COR-L47 (cell line): ENCODE data around the gene PRR19.
A peak's percentile ranks its signal among the peaks of the same experiment; 100 is the strongest.
"Not testable (repeated sequence)": the region's sequence is repeated elsewhere in the genome, so short reads cannot be mapped to it uniquely, and the experiment has no call there.

ENCODE experiments used
- DNase-seq: peaks from one replicate; lab custom pipeline; 2025; lab: John Stamatoyannopoulos, UW

Gene PRR19

GRCh38 chr19:42301646-42302203 is at the start of gene PRR19:
Gene PRR19 (plus strand): TSS chr19:42302132. CDS start chr19:42309585, 7,453 bp downstream.
- DNase-seq = no peak

DNA sequence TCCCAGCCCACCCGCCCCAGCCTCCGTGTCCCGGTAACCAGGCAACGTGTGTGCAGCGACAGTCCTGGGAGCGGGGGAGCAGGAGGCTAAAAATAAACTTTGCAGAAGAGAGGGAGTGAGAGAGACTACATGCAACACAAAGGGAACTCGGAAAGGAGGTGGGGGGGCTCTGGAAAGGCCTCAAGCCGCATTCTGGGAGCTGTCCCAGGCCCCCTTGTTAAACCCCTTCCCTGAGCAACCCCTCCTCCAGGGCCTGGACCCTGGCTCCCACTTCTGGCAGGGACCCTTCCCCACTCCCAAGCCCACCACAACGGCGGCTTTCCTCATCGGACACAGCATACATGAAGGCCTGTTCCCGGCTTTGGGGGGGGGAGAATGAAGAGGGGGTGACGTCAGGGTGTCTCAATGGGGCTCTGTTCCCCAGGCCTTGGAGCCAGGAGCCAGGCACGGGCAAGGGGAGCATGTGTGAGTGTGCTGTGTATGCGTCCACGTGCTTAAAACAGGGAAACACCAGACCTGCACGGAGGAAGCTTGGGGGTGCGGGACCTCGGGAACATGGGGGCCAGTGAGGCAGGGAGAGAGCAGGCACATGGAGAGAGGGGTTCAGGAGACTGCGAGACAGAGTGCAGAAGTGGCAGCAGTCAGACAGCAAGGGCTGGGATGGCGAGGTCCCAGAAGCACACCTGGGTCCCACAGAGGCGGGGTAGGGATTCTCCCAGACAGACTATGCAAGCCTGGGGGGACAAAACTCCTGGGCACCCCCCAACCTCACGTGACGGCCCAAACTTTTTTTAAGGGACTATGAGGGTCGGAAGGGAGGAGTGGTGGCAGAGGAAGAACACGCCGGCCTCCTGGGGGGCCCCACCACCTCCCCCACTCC is 49.3 kb upstream of the PRR19 start:
- DNase-seq = no peak

DNA sequence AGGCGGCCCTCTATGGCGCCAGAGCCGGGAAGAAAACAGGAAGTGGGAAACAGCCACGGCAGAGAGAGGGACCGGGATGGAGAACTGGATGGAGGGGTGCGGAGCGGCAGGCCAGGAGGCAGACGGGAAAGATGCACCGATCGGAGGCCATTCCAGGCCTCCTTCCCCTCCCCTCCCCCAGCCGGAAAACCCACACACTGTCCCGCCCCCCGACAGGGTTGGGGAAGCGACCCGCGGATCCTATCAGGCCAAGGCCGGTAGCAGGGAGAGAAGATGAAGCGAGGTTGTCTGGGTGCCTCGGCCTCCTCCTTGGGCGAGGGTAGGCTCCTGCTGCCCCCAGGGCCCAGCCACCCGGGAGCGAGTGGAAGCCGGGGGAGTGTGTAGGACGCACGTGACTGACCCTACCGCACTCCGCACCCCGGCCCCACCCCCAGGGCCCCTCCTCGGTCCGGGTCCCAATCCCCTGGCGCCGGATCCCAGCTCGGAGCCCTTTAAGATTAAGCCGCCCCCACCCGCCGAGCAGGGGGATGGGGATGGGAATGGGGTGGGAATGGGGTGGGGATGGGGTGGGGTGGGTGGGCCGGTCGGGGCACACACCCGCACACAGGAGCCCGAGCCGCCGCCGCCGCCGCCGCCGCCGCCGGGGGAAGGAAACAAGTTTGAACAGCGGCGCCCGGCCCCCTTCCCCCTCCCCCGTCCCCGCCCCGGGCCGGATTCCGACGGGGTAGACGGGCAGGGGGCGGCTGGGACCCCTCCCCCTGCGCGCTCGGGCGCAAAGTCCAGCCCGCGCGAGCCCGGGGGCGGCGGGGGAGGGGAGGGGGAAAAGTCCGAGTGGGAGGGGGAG is 48.5 kb upstream of the PRR19 start:
- peak; percentile 40 for DNase-seq

DNA sequence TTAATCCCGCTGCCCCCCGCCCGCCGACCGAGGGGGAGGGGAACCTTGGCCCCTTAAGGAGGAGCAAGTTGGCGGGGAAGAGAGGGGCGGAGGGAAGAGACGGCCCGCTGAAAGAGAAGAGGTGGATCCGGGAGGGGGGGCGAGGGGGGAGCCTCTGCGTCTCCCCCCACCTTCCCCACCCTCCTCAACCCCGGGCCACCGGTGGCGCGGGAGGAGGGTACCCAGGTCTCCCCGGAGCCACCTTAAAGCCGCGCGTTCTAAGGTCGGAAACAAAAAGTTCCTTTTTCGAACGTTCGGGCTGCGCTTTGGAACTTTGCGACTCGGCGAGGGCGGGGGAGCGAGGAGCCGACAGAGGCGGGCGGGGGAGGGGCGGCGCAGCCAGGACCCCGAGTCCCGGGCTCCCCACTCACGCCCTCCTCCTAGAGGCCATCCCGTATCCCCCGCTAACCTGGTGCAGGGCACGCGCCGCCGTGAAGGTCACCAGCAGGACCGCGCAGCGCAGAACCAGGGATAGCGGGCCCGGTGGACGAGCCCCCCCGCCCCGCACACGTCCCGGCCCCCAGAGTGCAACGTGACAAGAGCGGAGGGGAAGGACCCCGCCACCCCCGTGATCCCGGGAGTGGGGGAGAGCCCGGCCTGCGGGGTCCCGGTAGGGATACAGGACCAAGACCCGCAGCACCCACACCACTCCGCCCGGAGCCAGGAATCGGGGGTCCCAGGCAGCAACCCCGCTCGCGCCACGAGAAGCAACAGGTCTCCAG is 47.7 kb upstream of the PRR19 start:
- DNase-seq = peak; percentile 23

DNA sequence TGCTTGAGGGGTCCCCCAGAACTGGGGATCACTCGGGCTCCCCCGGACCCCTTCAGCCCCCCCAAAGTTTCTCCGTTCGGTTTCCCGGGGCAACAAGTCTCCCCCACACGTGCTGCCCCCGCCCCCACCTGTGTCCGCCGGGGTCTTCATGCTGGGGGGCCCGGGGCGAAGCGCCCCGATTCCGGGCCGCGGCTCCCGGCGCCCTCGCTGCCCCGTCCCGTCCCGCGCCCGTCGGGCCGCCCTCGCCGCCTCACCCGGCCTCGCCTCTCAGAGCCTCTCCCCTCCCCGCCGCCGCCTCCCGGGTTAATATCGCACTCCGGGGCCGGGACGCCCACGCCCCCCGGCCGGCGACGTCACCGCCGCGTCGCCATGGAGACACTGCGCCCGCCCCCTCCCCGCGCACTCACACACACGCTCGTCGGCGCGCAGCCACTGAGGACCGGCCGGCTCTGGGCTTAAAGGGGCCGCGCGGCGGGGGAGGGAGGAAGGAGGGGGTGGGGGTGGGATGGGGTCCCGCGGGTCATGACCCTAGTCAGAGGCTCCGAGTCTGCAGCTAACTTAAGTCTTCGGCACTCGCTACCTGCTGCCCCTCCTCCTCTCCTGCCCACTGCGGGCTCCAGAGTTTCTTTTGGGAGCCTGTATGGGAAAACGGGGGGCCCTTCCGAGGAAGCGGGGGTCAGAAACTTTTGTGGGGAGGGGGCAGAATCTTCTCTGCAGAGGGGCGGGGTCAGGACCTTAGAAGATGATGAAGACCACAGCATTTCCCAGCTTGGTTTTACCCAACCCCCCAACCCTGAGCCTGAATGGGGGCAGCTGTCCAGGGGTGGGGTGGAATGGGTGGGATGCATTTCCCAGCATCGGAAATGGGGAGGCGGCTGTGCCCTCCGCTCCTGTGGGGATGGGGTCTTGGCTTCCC is 46.8 kb upstream of the PRR19 start, which contains the start of gene ERF:
ERF (minus strand) TSS at position 279 of the 916 bp plus-strand sequence; CDS start at position 150, 129 bp downstream.
- DNase-seq = peak; percentile 78

DNA sequence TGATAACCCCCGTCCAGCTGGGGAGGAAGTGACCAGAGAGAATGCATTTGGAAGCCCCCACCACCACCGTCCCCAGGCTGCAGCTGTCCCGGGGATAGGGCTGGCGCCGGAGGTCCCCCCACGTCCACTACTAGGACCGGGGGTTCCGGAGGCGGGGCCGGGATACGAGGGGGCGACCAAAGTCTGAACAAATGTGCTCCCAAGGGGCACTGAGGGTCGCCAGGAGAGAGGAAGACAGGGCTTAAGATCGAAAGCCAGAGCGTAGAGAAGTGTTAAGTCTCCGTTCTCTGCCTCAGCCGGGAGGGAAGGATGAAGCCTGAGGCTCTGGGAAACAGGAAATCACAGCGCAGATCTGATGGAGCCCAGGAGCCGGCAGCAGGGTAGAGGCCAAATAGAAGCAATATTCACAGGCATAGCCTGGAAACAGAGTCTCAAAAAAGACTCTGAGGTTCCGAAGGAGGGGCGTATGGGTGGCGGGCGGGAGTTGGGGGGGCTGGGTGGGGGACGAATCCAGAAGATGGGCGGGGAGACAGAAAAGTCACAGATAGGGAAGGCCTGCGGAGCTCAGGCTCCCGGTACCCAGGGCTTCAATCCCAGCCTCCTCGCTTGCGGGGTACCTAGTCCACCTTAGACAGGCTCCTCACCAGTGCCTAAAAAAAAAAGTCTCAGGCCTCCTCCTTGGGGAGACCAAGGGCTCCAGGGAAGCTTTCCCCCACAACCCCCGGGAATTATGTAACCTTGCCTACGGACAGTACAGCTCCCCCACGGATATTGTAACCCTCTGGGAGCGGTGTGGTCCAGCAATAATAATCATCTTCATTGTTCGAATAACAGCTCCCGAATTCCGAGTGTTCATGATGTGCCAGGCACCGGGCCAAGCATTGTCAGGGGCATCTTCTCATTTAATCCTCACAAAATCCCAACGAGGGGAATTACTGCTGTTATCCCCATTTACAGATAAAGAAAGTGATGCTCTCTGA is 45.9 kb upstream of the PRR19 start:
- peak; percentile 27 for DNase-seq

DNA sequence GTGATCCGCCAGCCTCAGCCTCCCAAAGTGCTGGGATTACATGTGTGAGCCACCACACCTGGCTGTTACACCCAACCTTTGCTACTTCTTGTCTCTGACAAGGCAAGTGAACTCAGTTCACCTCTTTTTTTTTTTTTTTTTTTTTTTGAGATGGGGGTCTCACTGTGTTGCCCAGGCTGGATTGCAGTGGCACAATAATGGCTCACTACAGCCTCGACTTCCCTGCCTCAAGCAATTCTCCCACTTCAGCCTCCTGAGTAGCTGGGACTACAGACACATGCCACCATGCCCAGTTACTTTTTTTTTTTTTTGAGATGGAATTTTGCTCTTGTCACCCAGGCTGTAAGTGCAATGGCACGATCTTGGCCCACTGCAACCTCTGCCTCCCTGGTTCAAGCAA is 44.1 kb upstream of the PRR19 start:
- DNase-seq = not testable (repeated sequence)

DNA sequence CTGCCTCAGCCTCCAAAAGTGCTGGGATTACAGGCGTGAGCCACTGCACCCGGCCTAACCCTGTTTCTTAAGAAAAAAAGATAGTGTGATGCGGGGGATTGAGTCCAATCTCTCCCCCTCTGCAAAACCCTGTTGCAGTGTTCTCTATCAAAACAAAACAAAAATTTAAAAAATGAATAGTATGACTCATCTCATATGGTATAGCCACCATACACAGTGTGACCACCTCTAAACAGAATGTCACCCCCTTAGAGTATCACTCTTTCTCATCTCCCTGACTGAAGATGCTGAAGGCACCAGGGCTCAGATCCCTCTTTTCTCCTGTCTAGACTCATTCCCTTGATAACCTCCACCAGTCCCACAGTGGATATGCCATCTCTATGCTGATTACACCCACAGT is 40.2 kb upstream of the PRR19 start:
- no peak for DNase-seq

DNA sequence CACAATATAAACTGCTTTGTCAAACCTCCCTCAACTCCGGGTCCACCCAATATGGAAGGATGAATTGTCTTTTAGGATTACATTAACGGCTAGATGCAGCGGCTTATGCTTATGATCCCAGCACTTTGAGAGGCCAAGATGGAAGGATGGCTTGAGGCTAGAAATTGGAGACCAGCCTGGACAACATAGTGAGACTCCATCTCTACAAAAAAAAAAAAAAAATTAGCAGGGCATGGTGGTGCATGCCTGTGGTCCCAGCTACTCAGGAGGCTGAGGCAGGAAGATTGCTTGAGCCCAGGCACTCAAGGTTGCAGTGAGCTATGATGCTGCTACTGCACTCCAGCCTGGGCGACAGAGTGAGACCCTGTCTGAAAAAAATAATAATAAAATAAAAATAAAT is 35.8 kb upstream of the PRR19 start:
- not testable (repeated sequence) for DNase-seq

DNA sequence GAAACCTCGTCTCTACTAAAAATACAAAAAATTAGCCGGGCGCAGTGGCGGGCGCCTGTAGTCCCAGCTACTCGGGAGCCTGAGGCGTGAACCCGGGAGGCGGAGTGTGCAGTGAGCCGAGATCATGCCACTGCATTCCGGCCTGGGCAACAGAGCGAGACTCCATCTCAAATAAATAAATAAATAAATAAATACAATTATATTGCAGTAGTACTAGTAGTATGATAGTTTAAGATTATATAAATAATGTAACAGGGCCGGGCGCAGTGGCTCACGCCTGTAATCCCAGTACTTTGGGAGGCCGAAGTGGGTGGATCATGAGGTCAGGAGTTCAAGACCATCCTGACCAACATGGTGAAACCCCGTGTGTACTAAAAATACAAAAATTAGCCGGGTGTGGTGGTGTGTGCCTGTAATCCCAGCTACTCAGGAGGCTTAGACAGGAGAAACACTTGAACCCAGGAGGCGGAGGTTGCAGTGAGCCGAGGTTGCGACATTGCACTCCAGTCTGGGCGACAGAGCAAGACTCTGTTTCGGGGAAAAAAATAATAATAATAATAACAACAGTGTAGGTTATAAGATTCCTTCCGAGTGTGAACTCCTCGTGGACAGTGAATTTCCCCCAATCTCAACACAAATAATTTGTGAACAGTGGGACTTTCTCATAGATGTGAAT is 34.9 kb upstream of the PRR19 start:
- DNase-seq = not testable (repeated sequence)

GRCh38 chr19:42267644-42268141 is 34.2 kb upstream of the PRR19 start:
- DNase-seq = no peak

DNA sequence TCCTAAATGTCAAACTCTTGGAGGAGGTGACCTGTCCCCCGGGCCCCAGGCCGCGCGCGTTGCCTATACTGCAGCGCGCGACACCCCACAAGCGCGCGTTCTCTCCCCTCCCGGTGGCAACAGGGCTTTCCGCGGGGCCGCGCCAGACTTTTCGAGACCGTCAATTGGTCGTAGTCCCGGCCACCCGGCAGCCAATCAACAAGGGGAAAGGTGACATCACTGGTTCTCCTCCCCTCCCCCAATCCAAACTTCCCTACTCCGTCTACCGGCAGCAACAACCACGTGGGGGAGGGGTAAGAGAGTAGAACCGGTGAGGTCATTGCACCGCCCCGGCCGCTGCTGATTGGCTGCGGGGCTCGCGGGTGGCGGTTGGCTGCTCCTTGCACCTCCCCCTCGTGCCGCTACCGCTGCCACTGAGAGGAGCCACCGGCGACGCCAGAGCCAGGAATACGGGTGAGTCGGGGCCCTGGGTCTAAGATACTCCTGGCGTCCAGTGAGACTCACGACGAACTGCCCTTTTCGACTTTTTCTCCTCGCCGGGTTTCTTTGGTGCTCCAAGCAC is 33.7 kb upstream of the PRR19 start:
- DNase-seq = peak; percentile 100

GRCh38 chr19:42268704-42269477 is 33.0 kb upstream of the PRR19 start, which contains the start of gene CIC:
Gene CIC (plus strand): TSS chr19:42269252. CDS start chr19:42271784, 2,532 bp downstream.
- DNase-seq = peak; percentile 100

DNA sequence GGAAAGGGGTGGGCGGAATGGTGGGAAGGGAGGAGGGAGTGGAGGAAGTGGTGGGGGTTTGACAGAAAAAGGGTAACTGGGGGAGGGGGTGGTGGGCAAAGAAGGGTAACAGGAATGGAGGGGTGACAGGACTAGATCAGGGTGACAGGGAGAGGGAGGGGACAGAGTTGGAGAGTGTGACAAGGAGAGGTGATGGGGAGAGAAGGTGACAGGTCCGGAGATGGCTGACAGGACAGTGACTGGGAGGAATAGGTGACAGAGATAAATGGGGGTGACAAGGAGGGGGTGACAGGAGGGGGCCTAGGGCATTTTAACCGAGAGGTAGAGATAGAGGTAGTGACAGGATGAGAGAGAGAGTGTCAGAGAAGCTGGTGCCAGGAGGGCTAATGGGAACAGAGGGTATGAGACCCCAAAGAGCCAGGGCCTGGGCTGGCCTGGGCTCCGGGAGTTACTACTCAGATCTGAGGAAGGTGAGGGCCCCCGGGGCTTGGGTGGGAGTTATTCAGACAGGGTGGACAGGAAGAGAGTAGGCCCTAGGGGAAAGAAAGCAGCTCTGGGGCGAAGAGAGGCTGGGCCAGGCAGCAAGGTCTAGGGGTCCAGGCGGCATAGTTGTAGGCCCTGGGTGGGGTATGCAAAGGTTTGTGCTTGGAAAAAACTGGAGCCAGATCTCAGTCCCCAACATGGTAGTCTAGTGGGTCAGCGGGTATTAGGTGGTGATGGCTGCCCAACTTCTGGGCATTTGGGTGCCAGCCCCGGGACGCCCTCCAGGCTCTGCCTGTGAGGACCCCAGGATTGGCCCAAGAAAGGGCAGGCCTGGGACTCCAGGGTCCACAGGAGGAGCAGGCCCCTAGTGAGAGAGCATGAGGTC is 32.2 kb upstream of the PRR19 start:
- no peak for DNase-seq

DNA sequence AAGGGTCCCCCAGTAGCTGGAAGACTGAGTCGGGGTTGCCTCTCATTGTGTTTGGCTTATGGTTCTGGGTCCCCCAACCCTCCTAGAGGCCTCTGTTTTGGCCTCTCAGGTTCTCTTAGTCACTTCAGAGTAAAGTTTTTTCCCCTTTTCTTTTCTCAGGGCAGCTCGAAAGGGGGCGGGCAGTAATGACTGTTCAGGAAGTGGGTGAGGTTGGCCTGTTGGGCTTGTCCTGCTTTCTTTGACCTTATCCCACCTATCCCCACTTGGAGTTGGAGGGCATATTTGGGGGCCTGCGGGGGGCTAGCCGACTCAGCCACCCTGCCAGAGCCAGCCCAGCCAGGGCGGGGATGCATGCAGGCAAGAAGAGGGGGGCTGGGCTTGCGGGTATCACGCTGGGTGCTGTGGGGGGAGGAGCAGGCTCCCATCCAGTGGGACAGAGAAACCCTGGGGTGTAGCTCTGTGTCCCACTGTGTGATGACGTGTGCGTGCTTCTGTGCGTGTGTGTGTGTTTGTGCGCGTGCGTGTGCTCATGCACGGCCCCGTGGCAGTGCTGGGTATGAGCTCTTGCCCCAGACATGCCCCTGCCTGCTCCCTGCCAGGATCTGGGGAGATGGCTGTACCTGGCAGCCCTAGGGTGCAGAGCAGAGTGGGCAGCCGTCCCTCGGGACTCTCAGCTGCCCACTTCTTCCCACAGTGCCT is 31.4 kb upstream of the PRR19 start:
- peak; percentile 54 for DNase-seq

- no peak for DNase-seq
These were observed 30.9 kb upstream of the PRR19 start for GRCh38 chr19:42271045-42271419.
